ENCODE data around the gene FAR2. TPM values are rescaled to one million over a fixed set of nuclear protein-coding genes. Genes with fewer than 3 reads are reported as not detected.
A peak's percentile ranks its signal among the peaks of the same experiment; 100 is the strongest.

The FAR2 gene
- total and polyA plus RNA-seq, 2 experiments from 2014 or later = 18.7 to 22.6 TPM

DNA sequence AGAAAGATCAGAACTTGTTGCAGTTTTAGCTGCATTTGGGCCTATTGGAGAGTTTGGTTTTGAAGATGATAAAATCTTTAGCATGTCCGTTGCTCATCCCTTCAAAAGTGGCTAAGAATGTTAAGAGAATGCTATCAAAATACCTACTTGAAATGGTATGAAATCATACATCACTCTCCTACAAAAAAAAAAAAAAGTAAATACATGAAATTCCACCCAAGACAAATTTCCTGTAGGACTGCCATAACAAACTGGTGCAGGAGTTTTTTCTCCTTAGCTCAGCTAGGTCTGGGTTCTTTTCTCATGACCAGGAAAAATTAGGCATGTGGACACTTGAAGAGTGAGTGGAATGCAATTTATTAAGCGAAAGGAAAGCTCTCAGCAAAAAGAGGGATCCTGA is 15.9 kb upstream of the FAR2 start:
- ATAC-seq (no peak), DNase-seq (ENCODE audit: low spot score) (no peak)
- no peaks in the 10 kb centered on the region for H3K27me3 ChIP-seq (ENCODE audit: insufficient read depth)
- peaks cover 16% of the 10 kb centered on the region for H3K4me1 ChIP-seq (ENCODE audit: insufficient read depth)
- Mint-ChIP-seq H3K27ac (no peak overlapping the region), H3K36me3 (ENCODE audit: low read depth) (peaks cover 14% of the 10 kb centered on the region), H3K9me3 (peaks cover 19% of the 10 kb centered on the region), H3K27me3 (ENCODE audit: insufficient read depth, low read depth, poor library complexity) (peaks cover 10% of the 10 kb centered on the region), H3K4me1 (peaks cover 9% of the 10 kb centered on the region; the same call in 2 of the 3 replicates), H3K4me3 (no peak overlapping the region)
- no peaks in the 10 kb centered on the region for H3K79me2 ChIP-seq (replicated peaks; ENCODE audit: insufficient read depth)
- H3F3A ChIP-seq (replicated peaks; ENCODE audit: low read depth) = no peaks in the 10 kb centered on the region
- no peaks in the 10 kb centered on the region for H3K36me3 ChIP-seq (ENCODE audit: insufficient read depth)
- TF ChIP-seq ZNF114 (CRISPR knock-in tag; IDR thresholded peaks at IDR 0.05) (no peak), EZH2 (IDR thresholded peaks at IDR 0.05; ENCODE audit: low read depth, unreplicated experiment) (no peak), STAT1 (IDR thresholded peaks at IDR 0.05; ENCODE audit: unreplicated experiment) (no peak), EZH2phosphoT487 (IDR thresholded peaks at IDR 0.05; ENCODE audit: unreplicated experiment) (no peak), POLR2AphosphoS5 (IDR thresholded peaks at IDR 0.05; ENCODE audit: low read depth) (no peak), ZNF331 (CRISPR knock-in tag; IDR thresholded peaks at IDR 0.05; ENCODE audit: low read depth) (no peak), JUNB (IDR thresholded peaks at IDR 0.05; ENCODE audit: unreplicated experiment) (no peak), CREB1 (CRISPR knock-in tag; IDR thresholded peaks at IDR 0.05; ENCODE audit: low read depth) (no peak), NANOG (IDR thresholded peaks at IDR 0.05; ENCODE audit: borderline replicate concordance) (no peak)
- TF ChIP-seq, protein P1, sequence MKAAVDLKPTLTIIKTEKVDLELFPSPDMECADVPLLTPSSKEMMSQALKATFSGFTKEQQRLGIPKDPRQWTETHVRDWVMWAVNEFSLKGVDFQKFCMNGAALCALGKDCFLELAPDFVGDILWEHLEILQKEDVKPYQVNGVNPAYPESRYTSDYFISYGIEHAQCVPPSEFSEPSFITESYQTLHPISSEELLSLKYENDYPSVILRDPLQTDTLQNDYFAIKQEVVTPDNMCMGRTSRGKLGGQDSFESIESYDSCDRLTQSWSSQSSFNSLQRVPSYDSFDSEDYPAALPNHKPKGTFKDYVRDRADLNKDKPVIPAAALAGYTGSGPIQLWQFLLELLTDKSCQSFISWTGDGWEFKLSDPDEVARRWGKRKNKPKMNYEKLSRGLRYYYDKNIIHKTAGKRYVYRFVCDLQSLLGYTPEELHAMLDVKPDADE (IDR thresholded peaks at IDR 0.05) = no peak
- TF ChIP-seq, protein P2, sequence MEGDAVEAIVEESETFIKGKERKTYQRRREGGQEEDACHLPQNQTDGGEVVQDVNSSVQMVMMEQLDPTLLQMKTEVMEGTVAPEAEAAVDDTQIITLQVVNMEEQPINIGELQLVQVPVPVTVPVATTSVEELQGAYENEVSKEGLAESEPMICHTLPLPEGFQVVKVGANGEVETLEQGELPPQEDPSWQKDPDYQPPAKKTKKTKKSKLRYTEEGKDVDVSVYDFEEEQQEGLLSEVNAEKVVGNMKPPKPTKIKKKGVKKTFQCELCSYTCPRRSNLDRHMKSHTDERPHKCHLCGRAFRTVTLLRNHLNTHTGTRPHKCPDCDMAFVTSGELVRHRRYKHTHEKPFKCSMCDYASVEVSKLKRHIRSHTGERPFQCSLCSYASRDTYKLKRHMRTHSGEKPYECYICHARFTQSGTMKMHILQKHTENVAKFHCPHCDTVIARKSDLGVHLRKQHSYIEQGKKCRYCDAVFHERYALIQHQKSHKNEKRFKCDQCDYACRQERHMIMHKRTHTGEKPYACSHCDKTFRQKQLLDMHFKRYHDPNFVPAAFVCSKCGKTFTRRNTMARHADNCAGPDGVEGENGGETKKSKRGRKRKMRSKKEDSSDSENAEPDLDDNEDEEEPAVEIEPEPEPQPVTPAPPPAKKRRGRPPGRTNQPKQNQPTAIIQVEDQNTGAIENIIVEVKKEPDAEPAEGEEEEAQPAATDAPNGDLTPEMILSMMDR (conservative IDR thresholded peaks at IDR 0.05; ENCODE audit: low read depth in 2 of 2) = no peak
- TF ChIP-seq, protein P3, sequence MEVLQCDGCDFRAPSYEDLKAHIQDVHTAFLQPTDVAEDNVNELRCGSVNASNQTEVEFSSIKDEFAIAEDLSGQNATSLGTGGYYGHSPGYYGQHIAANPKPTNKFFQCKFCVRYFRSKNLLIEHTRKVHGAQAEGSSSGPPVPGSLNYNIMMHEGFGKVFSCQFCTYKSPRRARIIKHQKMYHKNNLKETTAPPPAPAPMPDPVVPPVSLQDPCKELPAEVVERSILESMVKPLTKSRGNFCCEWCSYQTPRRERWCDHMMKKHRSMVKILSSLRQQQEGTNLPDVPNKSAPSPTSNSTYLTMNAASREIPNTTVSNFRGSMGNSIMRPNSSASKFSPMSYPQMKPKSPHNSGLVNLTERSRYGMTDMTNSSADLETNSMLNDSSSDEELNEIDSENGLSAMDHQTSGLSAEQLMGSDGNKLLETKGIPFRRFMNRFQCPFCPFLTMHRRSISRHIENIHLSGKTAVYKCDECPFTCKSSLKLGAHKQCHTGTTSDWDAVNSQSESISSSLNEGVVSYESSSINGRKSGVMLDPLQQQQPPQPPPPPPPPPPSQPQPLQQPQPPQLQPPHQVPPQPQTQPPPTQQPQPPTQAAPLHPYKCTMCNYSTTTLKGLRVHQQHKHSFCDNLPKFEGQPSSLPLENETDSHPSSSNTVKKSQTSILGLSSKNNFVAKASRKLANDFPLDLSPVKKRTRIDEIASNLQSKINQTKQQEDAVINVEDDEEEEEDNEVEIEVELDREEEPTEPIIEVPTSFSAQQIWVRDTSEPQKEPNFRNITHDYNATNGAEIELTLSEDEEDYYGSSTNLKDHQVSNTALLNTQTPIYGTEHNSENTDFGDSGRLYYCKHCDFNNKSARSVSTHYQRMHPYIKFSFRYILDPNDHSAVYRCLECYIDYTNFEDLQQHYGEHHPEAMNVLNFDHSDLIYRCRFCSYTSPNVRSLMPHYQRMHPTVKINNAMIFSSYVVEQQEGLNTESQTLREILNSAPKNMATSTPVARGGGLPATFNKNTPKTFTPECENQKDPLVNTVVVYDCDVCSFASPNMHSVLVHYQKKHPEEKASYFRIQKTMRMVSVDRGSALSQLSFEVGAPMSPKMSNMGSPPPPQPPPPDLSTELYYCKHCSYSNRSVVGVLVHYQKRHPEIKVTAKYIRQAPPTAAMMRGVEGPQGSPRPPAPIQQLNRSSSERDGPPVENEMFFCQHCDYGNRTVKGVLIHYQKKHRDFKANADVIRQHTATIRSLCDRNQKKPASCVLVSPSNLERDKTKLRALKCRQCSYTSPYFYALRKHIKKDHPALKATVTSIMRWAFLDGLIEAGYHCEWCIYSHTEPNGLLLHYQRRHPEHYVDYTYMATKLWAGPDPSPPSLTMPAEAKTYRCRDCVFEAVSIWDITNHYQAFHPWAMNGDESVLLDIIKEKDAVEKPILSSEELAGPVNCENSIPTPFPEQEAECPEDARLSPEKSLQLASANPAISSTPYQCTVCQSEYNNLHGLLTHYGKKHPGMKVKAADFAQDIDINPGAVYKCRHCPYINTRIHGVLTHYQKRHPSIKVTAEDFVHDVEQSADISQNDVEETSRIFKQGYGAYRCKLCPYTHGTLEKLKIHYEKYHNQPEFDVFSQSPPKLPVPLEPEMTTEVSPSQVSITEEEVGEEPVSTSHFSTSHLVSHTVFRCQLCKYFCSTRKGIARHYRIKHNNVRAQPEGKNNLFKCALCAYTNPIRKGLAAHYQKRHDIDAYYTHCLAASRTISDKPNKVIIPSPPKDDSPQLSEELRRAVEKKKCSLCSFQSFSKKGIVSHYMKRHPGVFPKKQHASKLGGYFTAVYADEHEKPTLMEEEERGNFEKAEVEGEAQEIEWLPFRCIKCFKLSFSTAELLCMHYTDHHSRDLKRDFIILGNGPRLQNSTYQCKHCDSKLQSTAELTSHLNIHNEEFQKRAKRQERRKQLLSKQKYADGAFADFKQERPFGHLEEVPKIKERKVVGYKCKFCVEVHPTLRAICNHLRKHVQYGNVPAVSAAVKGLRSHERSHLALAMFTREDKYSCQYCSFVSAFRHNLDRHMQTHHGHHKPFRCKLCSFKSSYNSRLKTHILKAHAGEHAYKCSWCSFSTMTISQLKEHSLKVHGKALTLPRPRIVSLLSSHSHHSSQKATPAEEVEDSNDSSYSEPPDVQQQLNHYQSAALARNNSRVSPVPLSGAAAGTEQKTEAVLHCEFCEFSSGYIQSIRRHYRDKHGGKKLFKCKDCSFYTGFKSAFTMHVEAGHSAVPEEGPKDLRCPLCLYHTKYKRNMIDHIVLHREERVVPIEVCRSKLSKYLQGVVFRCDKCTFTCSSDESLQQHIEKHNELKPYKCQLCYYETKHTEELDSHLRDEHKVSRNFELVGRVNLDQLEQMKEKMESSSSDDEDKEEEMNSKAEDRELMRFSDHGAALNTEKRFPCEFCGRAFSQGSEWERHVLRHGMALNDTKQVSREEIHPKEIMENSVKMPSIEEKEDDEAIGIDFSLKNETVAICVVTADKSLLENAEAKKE (CRISPR knock-in tag; IDR thresholded peaks at IDR 0.05) = no peak
- TF ChIP-seq, protein P4, sequence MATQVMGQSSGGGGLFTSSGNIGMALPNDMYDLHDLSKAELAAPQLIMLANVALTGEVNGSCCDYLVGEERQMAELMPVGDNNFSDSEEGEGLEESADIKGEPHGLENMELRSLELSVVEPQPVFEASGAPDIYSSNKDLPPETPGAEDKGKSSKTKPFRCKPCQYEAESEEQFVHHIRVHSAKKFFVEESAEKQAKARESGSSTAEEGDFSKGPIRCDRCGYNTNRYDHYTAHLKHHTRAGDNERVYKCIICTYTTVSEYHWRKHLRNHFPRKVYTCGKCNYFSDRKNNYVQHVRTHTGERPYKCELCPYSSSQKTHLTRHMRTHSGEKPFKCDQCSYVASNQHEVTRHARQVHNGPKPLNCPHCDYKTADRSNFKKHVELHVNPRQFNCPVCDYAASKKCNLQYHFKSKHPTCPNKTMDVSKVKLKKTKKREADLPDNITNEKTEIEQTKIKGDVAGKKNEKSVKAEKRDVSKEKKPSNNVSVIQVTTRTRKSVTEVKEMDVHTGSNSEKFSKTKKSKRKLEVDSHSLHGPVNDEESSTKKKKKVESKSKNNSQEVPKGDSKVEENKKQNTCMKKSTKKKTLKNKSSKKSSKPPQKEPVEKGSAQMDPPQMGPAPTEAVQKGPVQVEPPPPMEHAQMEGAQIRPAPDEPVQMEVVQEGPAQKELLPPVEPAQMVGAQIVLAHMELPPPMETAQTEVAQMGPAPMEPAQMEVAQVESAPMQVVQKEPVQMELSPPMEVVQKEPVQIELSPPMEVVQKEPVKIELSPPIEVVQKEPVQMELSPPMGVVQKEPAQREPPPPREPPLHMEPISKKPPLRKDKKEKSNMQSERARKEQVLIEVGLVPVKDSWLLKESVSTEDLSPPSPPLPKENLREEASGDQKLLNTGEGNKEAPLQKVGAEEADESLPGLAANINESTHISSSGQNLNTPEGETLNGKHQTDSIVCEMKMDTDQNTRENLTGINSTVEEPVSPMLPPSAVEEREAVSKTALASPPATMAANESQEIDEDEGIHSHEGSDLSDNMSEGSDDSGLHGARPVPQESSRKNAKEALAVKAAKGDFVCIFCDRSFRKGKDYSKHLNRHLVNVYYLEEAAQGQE (IDR thresholded peaks at IDR 0.05; ENCODE audit: unreplicated experiment) = no peak
- no peaks in the 10 kb centered on the region for H4K20me1 ChIP-seq (replicated peaks; ENCODE audit: insufficient read depth)
- H3K9me2 ChIP-seq (ENCODE audit: insufficient read depth) = peaks cover 16% of the 10 kb centered on the region; the same call in 1 of the 2 replicates
- peak overlapping the region; percentile 52; the same call in 1 of the 2 replicates for H3K27ac ChIP-seq (ENCODE audit: low read depth)
- H3K4me2 ChIP-seq = no peak overlapping the region
- H3K4me3 ChIP-seq = no peak overlapping the region
- peak overlapping the region; percentile 58; the same call in 1 of the 2 replicates for H2AFZ ChIP-seq

Data from GM23338 (cell line).